Skeletal muscle tissue (tissue), 4 donors: ENCODE results near the gene COL8A1. TPM values are rescaled to one million over a fixed set of nuclear protein-coding genes. Genes with fewer than 3 reads are reported as not detected.
A peak's percentile ranks its signal among the peaks of the same experiment; 100 is the strongest.

Experiments
- H3K27ac ChIP-seq: one replicate; pipeline ENCODE4 v1.7.0; 2013; ENCODE audit warnings: mild to moderate bottlenecking, low read depth, low read length, inconsistent platforms
- H3K27me3 ChIP-seq, 3 donors: one replicate each; pipeline ENCODE4 v1.7.0; 2013; ENCODE audit warnings: low read length in 3 of 3; ENCODE audit not compliant: control insufficient read depth in 3 of 3, insufficient read depth in 3 of 3
- H3K36me3 ChIP-seq, 3 donors: one replicate each; pipeline ENCODE4 v1.7.0; 2013; ENCODE audit warnings: low read length in 3 of 3; ENCODE audit not compliant: control insufficient read depth in 3 of 3, insufficient read depth in 3 of 3
- H3K4me1 ChIP-seq, 3 donors: one replicate each; pipeline ENCODE4 v1.7.0; 2013; ENCODE audit warnings: low read length in 3 of 3, mild to moderate bottlenecking in 3 of 3; ENCODE audit not compliant: control insufficient read depth in 3 of 3, insufficient read depth in 3 of 3
- H3K4me3 ChIP-seq, 3 donors: one replicate each; pipeline ENCODE4 v1.7.0; 2013; ENCODE audit warnings: low read length in 3 of 3
- H3K9ac ChIP-seq, 3 donors: one replicate each; pipeline ENCODE4 v1.7.0; 2013; ENCODE audit warnings: low read length in 3 of 3, mild to moderate bottlenecking in 3 of 3, moderate library complexity in 2 of 3, low read depth in 1 of 3
- H3K9me3 ChIP-seq, 3 donors: one replicate each; pipeline ENCODE4 v1.7.0; 2013; ENCODE audit warnings: low read length in 3 of 3; ENCODE audit not compliant: control insufficient read depth in 3 of 3
- total RNA-seq: library from RNA; depleted of rRNA; stranded (reverse); fragments of >200 nt; gene quantifications from one replicate; pipeline ENCODE4 v1.2.3, GENCODE V29; 2014
- donor health status: Osteomylitis.

COL8A1 gene
- total RNA-seq, 1 donor from 2014 or later = 1.6 TPM

GRCh38 chr3:99637368-99638111 is 854 bp upstream of the COL8A1 start:
- H3K27ac ChIP-seq = peak overlapping the region; percentile 42
- peaks cover 17 to 38% (median 31%) of the 10 kb centered on the region in 3 donors for H3K27me3 ChIP-seq
- H3K9ac ChIP-seq = peak overlapping the region; percentile 57 to 71 (median 63)
- H3K4me1 ChIP-seq = peaks cover 9 to 14% (median 10%) of the 10 kb centered on the region in 3 donors
- H3K36me3 ChIP-seq = no peaks in the 10 kb centered on the region
- H3K9me3 ChIP-seq = no peaks in the 10 kb centered on the region
- H3K4me3 ChIP-seq = peak overlapping the region; percentile 51 to 75 (median 64)

DNA sequence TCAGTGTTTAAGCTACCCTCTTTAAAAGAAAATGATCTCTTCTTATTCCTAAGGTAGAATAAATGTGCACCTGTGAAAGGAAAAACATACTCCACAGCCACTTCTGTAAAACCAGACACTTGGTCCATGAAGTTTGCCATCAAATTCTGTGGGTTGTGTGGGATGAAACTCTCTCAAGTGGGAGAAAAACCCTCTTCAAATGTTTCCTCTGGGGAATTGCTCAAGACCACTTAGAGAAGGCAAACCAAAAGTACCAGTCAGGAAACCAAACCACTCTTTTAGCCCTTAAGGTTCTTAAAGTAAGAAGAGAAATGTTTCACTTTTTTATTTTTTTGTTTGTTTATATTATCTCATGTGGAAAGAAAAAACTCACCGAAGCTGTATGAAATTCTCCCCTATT is 1.2 kb downstream of the COL8A1 start:
- Histone ChIP-seq H3K27me3 (peaks cover 17 to 29% (median 24%) of the 10 kb centered on the region in 3 donors), H3K4me1 (peaks cover 9 to 14% (median 10%) of the 10 kb centered on the region in 3 donors), H3K9me3 (no peaks in the 10 kb centered on the region), H3K36me3 (no peaks in the 10 kb centered on the region), H3K9ac (no peak overlapping the region), H3K27ac (no peak overlapping the region), H3K4me3 (no peak overlapping the region)

DNA sequence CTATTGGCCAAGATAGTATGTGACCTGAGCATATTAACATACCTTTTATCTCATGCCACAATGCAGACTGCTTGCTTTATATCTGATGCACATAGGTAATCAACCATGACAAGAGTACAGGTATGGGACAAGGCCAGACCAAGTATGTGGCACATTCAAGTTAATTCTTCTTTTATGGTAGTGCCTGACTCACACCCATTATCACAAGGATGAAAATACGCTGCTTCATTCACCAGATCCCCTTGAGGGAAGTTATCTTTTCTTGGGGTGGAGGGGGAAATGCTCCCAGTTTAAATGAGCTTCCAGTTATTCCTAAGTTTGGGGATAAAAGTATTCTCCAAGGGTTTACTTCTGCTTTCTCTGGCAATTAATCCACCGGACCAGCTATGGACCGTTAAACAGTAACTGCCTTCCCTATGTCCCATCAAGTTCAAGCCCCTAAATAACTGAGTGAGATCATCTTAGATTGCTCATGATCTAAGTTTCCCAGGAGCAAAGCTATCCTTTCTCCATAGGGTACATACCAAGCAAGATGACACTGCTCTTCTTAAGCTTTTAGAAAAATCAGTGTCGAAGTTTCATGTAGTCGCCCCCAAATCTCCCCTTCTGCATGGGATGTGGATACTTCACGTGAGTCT is 1.9 kb downstream of the COL8A1 start:
- Histone ChIP-seq H3K9ac (no peak overlapping the region), H3K27me3 (peaks cover 11 to 28% (median 18%) of the 10 kb centered on the region in 3 donors), H3K4me3 (no peak overlapping the region), H3K4me1 (peaks cover 9 to 14% (median 10%) of the 10 kb centered on the region in 3 donors), H3K36me3 (no peaks in the 10 kb centered on the region), H3K9me3 (no peaks in the 10 kb centered on the region), H3K27ac (no peak overlapping the region)

GRCh38 chr3:99641480-99641879 is 3.1 kb downstream of the COL8A1 start:
- Histone ChIP-seq H3K4me3 (no peak overlapping the region), H3K36me3 (no peaks in the 10 kb centered on the region), H3K9ac (no peak overlapping the region), H3K4me1 (peaks cover 9 to 14% (median 10%) of the 10 kb centered on the region in 3 donors), H3K9me3 (no peaks in the 10 kb centered on the region), H3K27ac (peak overlapping the region; percentile 6), H3K27me3 (peaks cover 10 to 26% (median 14%) of the 10 kb centered on the region in 3 donors)

DNA sequence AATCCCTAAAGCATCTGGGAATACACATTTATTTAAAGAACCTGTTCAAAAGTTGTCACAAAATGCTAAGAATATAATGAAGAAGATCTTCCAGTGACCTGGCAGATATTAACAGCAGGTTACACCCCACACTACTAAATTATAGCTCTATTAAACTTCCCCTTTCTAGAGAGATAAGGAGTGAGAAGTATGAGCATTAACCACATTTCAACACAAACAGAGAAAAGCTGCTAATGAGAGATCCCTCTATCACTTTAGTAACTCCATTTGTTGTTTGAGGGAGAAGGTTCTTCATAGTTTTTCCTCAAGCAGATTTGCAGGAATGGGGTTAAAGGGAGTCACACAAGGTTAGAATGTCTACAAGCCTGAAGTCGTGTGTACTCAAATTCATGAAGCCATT is 3.6 kb downstream of the COL8A1 start:
- Histone ChIP-seq H3K4me3 (no peak overlapping the region), H3K27me3 (peaks cover 7 to 20% (median 11%) of the 10 kb centered on the region in 3 donors), H3K27ac (no peak overlapping the region), H3K9me3 (no peaks in the 10 kb centered on the region), H3K9ac (no peak overlapping the region), H3K4me1 (peaks cover 7 to 12% (median 9%) of the 10 kb centered on the region in 3 donors), H3K36me3 (no peaks in the 10 kb centered on the region)

- Histone ChIP-seq H3K4me1 (no peaks in the 10 kb centered on the region), H3K36me3 (no peaks in the 10 kb centered on the region), H3K9me3 (no peaks in the 10 kb centered on the region), H3K9ac (no peak overlapping the region), H3K27ac (no peak overlapping the region), H3K27me3 (peaks cover 0 to 6% (median 0%) of the 10 kb centered on the region in 3 donors), H3K4me3 (no peak overlapping the region)
Observed at GRCh38 chr3:99644017-99644416, 5.6 kb downstream of the COL8A1 start.

DNA sequence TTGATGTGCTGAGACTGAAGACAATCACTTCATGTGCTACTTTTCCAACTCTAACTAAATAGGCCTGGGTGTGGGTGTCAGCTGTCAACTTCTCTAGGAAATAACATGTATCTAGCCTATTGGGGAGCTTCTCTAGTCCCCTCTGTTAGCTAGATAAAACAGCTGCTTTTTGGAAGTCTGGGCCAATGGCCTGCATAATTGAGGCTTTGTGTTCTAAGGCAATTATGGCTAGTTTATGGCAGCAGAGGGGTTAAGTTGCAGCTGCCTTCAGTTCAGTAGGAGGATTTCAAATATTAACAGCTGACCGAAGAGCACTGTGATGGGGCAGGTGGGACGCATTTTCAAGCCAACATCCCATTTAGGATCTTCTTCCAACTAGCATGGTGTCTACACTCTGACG is 6.4 kb downstream of the COL8A1 start:
- Histone ChIP-seq H3K4me1 (no peaks in the 10 kb centered on the region), H3K27me3 (peaks cover 0 to 2% (median 0%) of the 10 kb centered on the region in 3 donors), H3K9me3 (no peaks in the 10 kb centered on the region), H3K9ac (no peak overlapping the region), H3K4me3 (no peak overlapping the region), H3K36me3 (no peaks in the 10 kb centered on the region), H3K27ac (no peak overlapping the region)

DNA sequence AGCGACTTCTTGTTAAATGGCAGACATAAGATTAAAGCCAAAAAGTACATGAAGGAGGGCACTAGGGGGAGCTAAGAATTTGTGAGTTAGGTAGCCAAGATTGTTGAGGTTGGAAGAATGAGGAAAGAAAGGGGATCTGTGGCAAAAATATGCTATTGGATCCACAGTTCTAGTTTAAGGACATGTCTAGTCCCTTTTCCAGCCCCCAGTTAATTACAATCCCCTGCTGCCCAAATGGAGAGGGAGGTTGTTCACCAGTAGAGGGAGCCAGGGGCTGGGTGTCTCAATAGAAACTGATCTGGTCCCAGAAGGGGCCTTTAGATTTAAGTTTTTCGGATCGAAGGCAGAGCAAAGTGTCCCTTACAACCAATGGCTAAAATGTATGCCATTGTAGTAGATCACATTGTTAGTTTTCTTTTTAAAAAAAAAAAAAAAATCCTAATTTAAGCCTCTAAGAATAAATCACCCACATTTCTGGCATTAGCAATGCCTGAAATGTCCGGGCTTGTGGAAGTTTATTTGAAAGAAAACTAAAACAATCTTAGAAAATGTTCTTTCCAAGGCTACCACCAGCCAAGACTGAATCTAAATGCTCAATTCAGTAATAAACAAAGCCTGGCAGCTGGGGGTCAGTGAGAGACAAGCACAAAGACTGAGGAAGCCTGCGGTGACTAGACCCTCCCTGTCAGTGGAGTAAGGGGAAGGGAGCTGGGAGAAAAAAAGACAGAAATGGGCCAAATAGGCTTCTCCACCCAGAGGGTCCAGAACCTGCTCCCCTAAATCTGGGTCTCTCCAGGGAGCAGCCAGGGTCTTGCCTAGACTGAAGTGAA is 7.1 kb downstream of the COL8A1 start:
- H3K9ac ChIP-seq = no peak overlapping the region
- H3K9me3 ChIP-seq = no peaks in the 10 kb centered on the region
- no peaks in the 10 kb centered on the region for H3K36me3 ChIP-seq
- no peak overlapping the region for H3K4me3 ChIP-seq
- peaks cover 0 to 2% (median 0%) of the 10 kb centered on the region in 3 donors for H3K27me3 ChIP-seq
- no peaks in the 10 kb centered on the region for H3K4me1 ChIP-seq
- H3K27ac ChIP-seq = peak overlapping the region; percentile 25

- Histone ChIP-seq H3K4me3 (no peak overlapping the region), H3K36me3 (no peaks in the 10 kb centered on the region), H3K27me3 (no peaks in the 10 kb centered on the region), H3K9ac (no peak overlapping the region), H3K9me3 (no peaks in the 10 kb centered on the region), H3K4me1 (no peaks in the 10 kb centered on the region), H3K27ac (no peak overlapping the region)
Observed at GRCh38 chr3:99646107-99646435, 7.7 kb downstream of the COL8A1 start.
